Right lobe of liver (tissue), 4 donors: Measurements from ENCODE around the gene DLL1.

Experiments used
- CTCF ChIP-seq, 4 donors: fragments of 200-600 bp in 3 of 4; fragments of 450-650 bp in 1 of 4; IDR thresholded peaks; one replicate each; pipeline versions ENCODE4 v1.5.1 to v1.8.0; 2016 to 2022; ENCODE audit warnings: antibody characterized with exemption in 4 of 4, mild to moderate bottlenecking in 2 of 4
- POLR2A ChIP-seq: fragments of 450-650 bp; IDR thresholded peaks from one replicate; pipeline ENCODE4 v1.6.1; 2017; ENCODE audit warnings: antibody characterized with exemption, mild to moderate bottlenecking
- donor health status: DM: no; HTN: no; CAD: no.
- donor health status: DM: no; HTN: no; CAD: no.
- donor health status: DM: no; HTN: yes; CAD: no.

GRCh38 chr6:170269151-170269845 is 21.6 kb downstream of the DLL1 start:
- TF ChIP-seq POLR2A (no peak), CTCF (IDR thresholded peaks at IDR 0.05) (no peak)
